K562 (cell line): Measurements from ENCODE around the gene PNPLA7. TPM values are rescaled to one million over a fixed set of nuclear protein-coding genes. Genes with fewer than 3 reads are reported as not detected.

Source experiments
- ATAC-seq: fragments of 200-7000 bp; cut with Tn5 transposase; 3 replicates; pipeline ENCODE4 v1.9.1; 2020; ENCODE audit warnings: moderate library complexity
- BruUV-seq: library from RNA; stranded (reverse); fragments of 400-500 nt; replicated peaks from 2 replicates; lab custom pipeline; 2021; lab: Mats Ljungman, UMichigan
- CTCF ChIA-PET: fragments of 300-600 bp; formaldehyde crosslinking; extraction: SDS; loops from one replicate; lab custom pipeline; 2021; ENCODE audit warnings: low intra/inter-chr PET ratio; lab: Yijun Ruan, JAX
- POLR2A ChIA-PET: fragments of 300-600, 350-650 bp; sonication (Branson Sonifier 250); formaldehyde crosslinking; extraction: SDS; loops from one replicate; lab custom pipeline; 2021; ENCODE audit warnings: antibody characterized with exemption, inconsistent platforms; lab: Yijun Ruan, JAX
- DNase-seq, 4 experiments: peaks; one replicate each; pipeline versions ENCODE4 v3.0.0 to v3.0.0-alpha.2; 2011 to 2018; ENCODE audit warnings: low spot score in 3 of 4, mixed read lengths in 3 of 4; ENCODE audit errors: extremely low read depth in 1 of 4
- FAIRE-seq: peaks from 2 replicates; lab custom pipeline; 2011; peaks lifted over from hg19 to GRCh38; lab: Jason Lieb, UNC
- H2AFZ ChIP-seq: 2 replicates; pipeline ENCODE4 v1.6.0; 2011; ENCODE audit warnings: low read depth, low read length, control low read depth, inconsistent platforms
- H3K27ac ChIP-seq: fragments of 200-600 bp; 3 replicates; pipeline ENCODE4 v1.8.0; 2011; ENCODE audit warnings: low read depth, mild to moderate bottlenecking, control low read depth, inconsistent platforms, low read length, moderate library complexity, mixed read lengths; ENCODE audit errors: extremely low read depth
- H3K27me3 ChIP-seq, 2 experiments: fragments of 300-600 bp in 1 of 2; 2 replicates in 1 of 2; 3 replicates in 1 of 2; pipeline versions ENCODE4 v1.6.0 to v1.8.0; 2011; ENCODE audit warnings: inconsistent platforms in 2 of 2, low read length in 2 of 2, mild to moderate bottlenecking in 1 of 2, mixed read lengths in 1 of 2, moderate library complexity in 1 of 2; ENCODE audit not compliant: control insufficient read depth in 2 of 2, insufficient read depth in 2 of 2
- H3K36me3 ChIP-seq: fragments of 300-600 bp; 3 replicates; pipeline ENCODE4 v1.8.0; 2011; ENCODE audit warnings: mild to moderate bottlenecking, low read length, inconsistent platforms; ENCODE audit not compliant: control insufficient read depth, insufficient read depth
- H3K4me1 ChIP-seq, 2 experiments: fragments of 200-600 bp in 1 of 2; replicated peaks in 1 of 2; 2 replicates in 1 of 2; 3 replicates in 1 of 2; pipeline versions ENCODE4 v1.5.1 to v1.8.0; 2011; ENCODE audit warnings: inconsistent platforms in 2 of 2, low read length in 2 of 2, mild to moderate bottlenecking in 1 of 2, mixed read lengths in 1 of 2, moderate library complexity in 1 of 2; ENCODE audit not compliant: control insufficient read depth in 2 of 2, insufficient read depth in 2 of 2
- H3K4me2 ChIP-seq: 2 replicates; pipeline ENCODE4 v1.6.1; 2011; ENCODE audit warnings: low read length, control low read depth, inconsistent platforms, mixed read lengths; ENCODE audit not compliant: insufficient read depth
- H3K4me3 ChIP-seq: fragments of 200-600 bp; sonication (generic), shearing (Covaris generic); 2 replicates; pipeline ENCODE4 v1.5.1; 2016; ENCODE audit warnings: control low read depth, inconsistent platforms
- H3K79me2 ChIP-seq: fragments of 200-600 bp; 3 replicates; pipeline ENCODE4 v1.8.0; 2011; ENCODE audit warnings: low read length, inconsistent platforms; ENCODE audit not compliant: control insufficient read depth, insufficient read depth
- H3K9ac ChIP-seq, 2 experiments: 2 replicates each; pipeline versions ENCODE4 v1.6.0 to v1.6.1; 2011; ENCODE audit warnings: low read depth in 2 of 2, low read length in 2 of 2, control low read depth in 1 of 2, inconsistent platforms in 1 of 2, mild to moderate bottlenecking in 1 of 2, mixed read lengths in 1 of 2; ENCODE audit not compliant: insufficient read depth in 1 of 2
- H3K9me1 ChIP-seq: one replicate; pipeline ENCODE4 v1.6.0; 2011; ENCODE audit warnings: inconsistent platforms, mild to moderate bottlenecking, low read length, moderate library complexity; ENCODE audit not compliant: control insufficient read depth, insufficient read depth
- H3K9me3 ChIP-seq: replicated peaks from 2 replicates; pipeline ENCODE4 v1.5.1; 2011; ENCODE audit warnings: low read depth, low read length, inconsistent platforms; ENCODE audit not compliant: control insufficient read depth, insufficient read depth
- H4K20me1 ChIP-seq: replicated peaks from 2 replicates; pipeline ENCODE4 v1.6.1; 2011; ENCODE audit warnings: low read length, inconsistent platforms, mixed read lengths; ENCODE audit not compliant: control insufficient read depth, insufficient read depth
- EP300 ChIP-seq: IDR thresholded peaks from 2 replicates; pipeline ENCODE4 v1.6.1; 2012; ENCODE audit warnings: low read length, improper control_type of control experiment
- SMAD4 ChIP-seq: fragments of 250-450 bp; sonication (Bioruptor Pico); conservative IDR thresholded peaks from 2 replicates; pipeline ENCODE4 v1.8.0; 2021; ENCODE audit warnings: inconsistent platforms, mild to moderate bottlenecking, moderate library complexity
- WGBS: fragments of 100-300 bp; shearing (Covaris generic); methylation state at CpG from one replicate; pipeline ENCODE4 v1.1.6; 2016; ENCODE audit warnings: low coverage, mixed read lengths; ENCODE audit not compliant: insufficient coverage; ENCODE audit errors: missing lambda C conversion rate; 5-methylcytosine and 5-hydroxymethylcytosine counted together
- in situ Hi-C: fragments of 300-500 bp; cut with MboI; formaldehyde crosslinking; loops from 4 replicates; pipeline ENCODE4 v1.15.0; 2018; ENCODE audit warnings: inconsistent platforms, mixed read lengths
- intact Hi-C: fragments of 100-400 bp; cut with micrococcal nuclease; formaldehyde crosslinking; loops from 2 replicates; pipeline ENCODE4 v1.14.2; 2022
- polyA plus RNA-seq, 8 experiments: library from polyadenylated mRNA; depleted of rRNA in 4 of 8; stranded (reverse) in 5 of 8; unstranded in 3 of 8; fragments of >200 nt; fragmentation: Nextera tagmentation in 2 of 8; fragmentation: Illumina TruSeq in 1 of 8; extraction: Ambion mirVana in 2 of 8; extraction: Trizol in 1 of 8; gene quantifications; 2 replicates each; pipeline versions ENCODE4 v1.2.1 to v1.2.3, GENCODE V29; 2011 to 2014; ENCODE audit warnings: inconsistent platforms in 1 of 8, missing spikeins in 1 of 8
- total RNA-seq, 7 experiments: library from RNA; depleted of rRNA in 6 of 7; stranded (reverse); fragments of >200 nt in 6 of 7; fragmentation: Illumina TruSeq in 2 of 7; extraction: Trizol in 2 of 7; gene quantifications; 2 replicates each; pipeline versions ENCODE4 v1.2.1 to v1.2.3, GENCODE V29; 2011 to 2021; ENCODE audit warnings: low replicate concordance in 1 of 7
- TF ChIP-seq, protein P1 (sequence below), 2 experiments: fragments of 450-650 bp; conservative IDR thresholded peaks; 2 replicates each; pipeline ENCODE4 v1.6.1; 2017; ENCODE audit warnings: mild to moderate bottlenecking in 2 of 2, moderate library complexity in 2 of 2

PNPLA7 gene
- total and polyA plus RNA-seq, 9 of the 15 experiments (the other 6 are each of a cell fraction or from before 2014, with no cell fraction given): 0.01 to 0.85 (median 0.19) TPM; not detected in 1

DNA sequence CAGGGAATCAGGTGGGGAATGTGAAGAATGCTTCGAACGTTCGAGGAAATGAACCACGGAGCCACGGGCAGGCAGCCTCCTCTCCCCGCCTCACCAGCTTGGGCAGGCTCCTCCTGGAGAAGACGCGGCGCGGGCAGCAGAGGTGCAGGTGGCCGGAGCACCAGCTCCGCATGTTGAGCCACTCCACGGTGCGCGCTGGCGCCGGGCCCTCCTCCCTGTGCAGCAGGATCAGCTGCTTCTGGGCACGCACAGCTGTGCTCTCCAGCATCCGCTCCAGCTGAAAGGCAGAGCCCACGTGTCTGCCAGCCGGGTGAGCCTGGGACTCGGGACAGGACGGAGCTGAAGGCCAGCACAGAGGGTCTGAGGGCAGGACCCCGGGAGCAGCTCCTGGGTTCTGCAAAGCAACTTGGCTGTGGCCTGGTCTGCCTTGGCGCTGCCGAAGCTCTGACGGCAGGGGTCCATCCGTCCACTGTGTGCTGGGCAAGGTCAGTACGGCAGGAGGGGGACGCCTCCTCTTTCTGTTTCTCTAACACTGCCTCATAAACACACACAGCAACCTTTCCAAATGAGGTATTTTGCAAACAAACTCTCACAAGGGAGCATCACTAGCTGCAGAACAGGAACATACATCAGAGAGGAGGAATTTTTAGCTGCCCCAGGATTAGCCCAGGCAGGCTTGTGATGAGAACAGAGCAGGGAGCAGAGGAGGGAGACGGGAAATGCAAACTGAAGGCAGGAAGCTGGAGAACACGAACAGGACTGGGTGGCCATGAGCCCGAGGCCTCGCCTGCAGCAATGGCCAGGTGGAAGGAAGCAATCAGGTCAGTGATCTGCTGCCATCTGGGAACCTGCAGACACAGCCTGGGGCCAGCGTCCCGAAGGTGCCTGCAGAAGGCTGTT lies 71.0 kb downstream of the PNPLA7 start:
- 64% methylated on average over 22 of the region's 36 CpGs for WGBS

DNA sequence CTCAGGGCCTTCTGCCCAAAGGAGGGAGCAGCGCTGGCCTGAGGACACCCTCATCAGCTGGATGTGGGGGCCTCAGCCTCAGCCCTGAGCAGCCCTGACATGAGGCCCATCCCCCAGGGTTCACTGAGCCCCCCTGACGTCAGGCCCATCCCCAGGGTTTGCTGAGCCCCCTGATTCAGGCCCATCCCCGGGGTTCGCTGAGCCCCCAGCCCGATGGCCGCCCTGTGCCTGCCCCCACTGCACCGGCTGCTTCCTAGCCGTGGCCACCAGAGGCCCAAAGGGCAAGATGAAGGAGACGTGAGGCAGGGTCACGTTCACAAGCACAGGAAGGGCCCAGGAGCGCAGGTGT lies 71.6 kb downstream of the PNPLA7 start:
- no peak overlapping the region for H2AFZ ChIP-seq
- no peaks in the 10 kb centered on the region for H3K79me2 ChIP-seq
- H3K4me3 ChIP-seq: no peak overlapping the region
- ChIA-PET POLR2A (interaction anchor here (0.5 to 1.5 kb wide), 3 partner anchors 9 to 101 kb away, joined by 4 to 5 read pairs (median 4); no protein-coding TSS in a partner anchor), CTCF (no interaction called here)
- H3K27me3 ChIP-seq: no peaks in the 10 kb centered on the region
- in situ Hi-C loops: no loop called here
- no peaks in the 10 kb centered on the region for H4K20me1 ChIP-seq
- peaks cover 11 to 56% of the 10 kb centered on the region in 2 experiments for H3K4me1 ChIP-seq
- no peak overlapping the region for H3K27ac ChIP-seq
- H3K9ac ChIP-seq: no peak overlapping the region; a peak in 2 of 4 replicates
- H3K9me3 ChIP-seq: peaks cover 8% of the 10 kb centered on the region
- H3K4me2 ChIP-seq: no peak overlapping the region
- H3K9me1 ChIP-seq: no peaks in the 10 kb centered on the region
- WGBS: 43% methylated on average over 9 of the region's 11 CpGs
- no peaks in the 10 kb centered on the region for H3K36me3 ChIP-seq
- no peak for DNase-seq
- intact Hi-C loops: no loop called here
- FAIRE-seq: no peak
- BruUV-seq: no TSS peak
- no peak for ATAC-seq
- TF ChIP-seq SMAD4 (CRISPR knock-in tag): no peak
- TF ChIP-seq, protein P1, sequence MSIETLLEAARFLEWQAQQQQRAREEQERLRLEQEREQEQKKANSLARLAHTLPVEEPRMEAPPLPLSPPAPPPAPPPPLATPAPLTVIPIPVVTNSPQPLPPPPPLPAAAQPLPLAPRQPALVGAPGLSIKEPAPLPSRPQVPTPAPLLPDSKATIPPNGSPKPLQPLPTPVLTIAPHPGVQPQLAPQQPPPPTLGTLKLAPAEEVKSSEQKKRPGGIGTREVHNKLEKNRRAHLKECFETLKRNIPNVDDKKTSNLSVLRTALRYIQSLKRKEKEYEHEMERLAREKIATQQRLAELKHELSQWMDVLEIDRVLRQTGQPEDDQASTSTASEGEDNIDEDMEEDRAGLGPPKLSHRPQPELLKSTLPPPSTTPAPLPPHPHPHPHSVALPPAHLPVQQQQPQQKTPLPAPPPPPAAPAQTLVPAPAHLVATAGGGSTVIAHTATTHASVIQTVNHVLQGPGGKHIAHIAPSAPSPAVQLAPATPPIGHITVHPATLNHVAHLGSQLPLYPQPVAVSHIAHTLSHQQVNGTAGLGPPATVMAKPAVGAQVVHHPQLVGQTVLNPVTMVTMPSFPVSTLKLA (conservative IDR thresholded peaks at IDR 0.05): no peak

More for the DNA sequence above, 71.0 kb downstream of the PNPLA7 start:
- Histone ChIP-seq H2AFZ (peak overlapping the region; percentile 42; the same call in 1 of the 2 replicates), H4K20me1 (no peaks in the 10 kb centered on the region), H3K79me2 (no peaks in the 10 kb centered on the region), H3K27me3 (no peaks in the 10 kb centered on the region), H3K27ac (no peak overlapping the region), H3K4me3 (no peak overlapping the region), H3K36me3 (no peaks in the 10 kb centered on the region), H3K9ac (peak overlapping the region in 1 of 2 experiments; percentile 36; a peak in 1 of 4 replicates), H3K9me3 (peaks cover 8% of the 10 kb centered on the region), H3K4me1 (peaks cover 11 to 56% of the 10 kb centered on the region in 2 experiments), H3K4me2 (no peak overlapping the region), H3K9me1 (no peaks in the 10 kb centered on the region)
- no peak for ATAC-seq
- no TSS peak for BruUV-seq
- ChIA-PET CTCF (no interaction called here), POLR2A (interaction anchor here (0.5 to 1.5 kb wide), 5 partner anchors 10 to 101 kb away, joined by 3 to 5 read pairs (median 4); no protein-coding TSS in a partner anchor)
- FAIRE-seq: no peak
- intact Hi-C loops: no loop called here
- in situ Hi-C loops: no loop called here
- no peak for DNase-seq
- TF ChIP-seq EP300: no peak
